Neural cell (in vitro differentiated cells): ENCODE measurements around the gene FSD1L. TPM values are rescaled to one million over a fixed set of nuclear protein-coding genes. Genes with fewer than 3 reads are reported as not detected.

ENCODE experiments used
- H2AFZ ChIP-seq: fragments of 200-600, 300-800 bp; sonication (generic), shearing (Covaris generic); 2 replicates; pipeline ENCODE4 v1.6.0; 2014; ENCODE audit warnings: low read depth, mild to moderate bottlenecking, antibody characterized with exemption, low read length, moderate library complexity
- H3F3A ChIP-seq: fragments of 200-600 bp; shearing (Covaris generic); 2 replicates; pipeline ENCODE4 v1.6.1; 2016; ENCODE audit warnings: mild to moderate bottlenecking, moderate library complexity, mixed read lengths, antibody characterized with exemption, low read length; ENCODE audit not compliant: insufficient read depth, poor library complexity, severe bottlenecking
- H3K27ac ChIP-seq: fragments of 200-600, 300-800 bp; sonication (generic), shearing (Covaris generic); 2 replicates; pipeline ENCODE4 v1.5.1; 2014; ENCODE audit warnings: mild to moderate bottlenecking, low read length, moderate library complexity
- H3K27me3 ChIP-seq: fragments of 300-800, 200-600 bp; sonication (generic), shearing (Covaris generic); 2 replicates; pipeline ENCODE4 v1.6.0; 2014; ENCODE audit warnings: mild to moderate bottlenecking, low read depth, low read length, moderate library complexity; ENCODE audit not compliant: insufficient read depth
- H3K36me3 ChIP-seq: fragments of 300-800, 200-600 bp; sonication (generic), shearing (Covaris generic); 2 replicates; pipeline ENCODE4 v1.5.1; 2014; ENCODE audit warnings: mild to moderate bottlenecking, antibody characterized with exemption, low read length, moderate library complexity; ENCODE audit not compliant: insufficient read depth
- H3K4me2 ChIP-seq: fragments of 300-800, 200-600 bp; sonication (generic), shearing (Covaris generic); 2 replicates; pipeline ENCODE4 v1.6.0; 2014; ENCODE audit warnings: mild to moderate bottlenecking, low read length
- H3K4me3 ChIP-seq: fragments of 300-800, 200-600 bp; sonication (generic), shearing (Covaris generic); 2 replicates; pipeline ENCODE4 v1.5.1; 2014; ENCODE audit warnings: mild to moderate bottlenecking, low read length, moderate library complexity
- H3K79me2 ChIP-seq: fragments of 200-600 bp; shearing (Covaris generic); replicated peaks from 2 replicates; pipeline ENCODE4 v1.6.0; 2014; ENCODE audit warnings: mild to moderate bottlenecking, low read length, moderate library complexity; ENCODE audit not compliant: insufficient read depth
- H3K9ac ChIP-seq: fragments of 300-800, 200-600 bp; sonication (generic), shearing (Covaris generic); 2 replicates; pipeline ENCODE4 v1.6.1; 2016; ENCODE audit warnings: mild to moderate bottlenecking, low read length, mixed read lengths
- H3K9me2 ChIP-seq: fragments of 200-600 bp; shearing (Covaris generic); 2 replicates; pipeline ENCODE4 v1.6.1; 2016; ENCODE audit warnings: mild to moderate bottlenecking, low read length, mixed read lengths; ENCODE audit not compliant: insufficient read depth
- H3K9me3 ChIP-seq: fragments of 200-600, 300-800 bp; sonication (generic), shearing (Covaris generic); 2 replicates; pipeline ENCODE4 v1.6.1; 2016; ENCODE audit warnings: mild to moderate bottlenecking, mixed run types, low read length, moderate library complexity, mixed read lengths
- H4K20me1 ChIP-seq: fragments of 200-600 bp; shearing (Covaris generic); 2 replicates; pipeline ENCODE4 v1.6.1; 2016; ENCODE audit warnings: mild to moderate bottlenecking, mixed run types; ENCODE audit not compliant: insufficient read depth
- CTCF ChIP-seq: fragments of 450-650 bp; IDR thresholded peaks from 2 replicates; pipeline ENCODE4 v1.5.1; 2014; ENCODE audit warnings: antibody characterized with exemption, mild to moderate bottlenecking, moderate library complexity; ENCODE audit not compliant: poor library complexity, severe bottlenecking
- EP300 ChIP-seq: fragments of 450-650 bp; conservative IDR thresholded peaks from 2 replicates; pipeline ENCODE4 v1.6.1; 2014; ENCODE audit warnings: antibody characterized with exemption, mild to moderate bottlenecking, moderate library complexity; ENCODE audit not compliant: poor library complexity, severe bottlenecking
- EZH2 ChIP-seq: fragments of 200-600, 300-800 bp; shearing (Covaris generic), sonication (generic); IDR thresholded peaks from 2 replicates; pipeline ENCODE4 v1.6.1; 2014; ENCODE audit warnings: antibody characterized with exemption, low read length, borderline replicate concordance, mild to moderate bottlenecking; ENCODE audit not compliant: insufficient read depth, poor library complexity, severe bottlenecking
- MXI1 ChIP-seq: fragments of 450-650 bp; conservative IDR thresholded peaks from 2 replicates; pipeline ENCODE4 v1.6.1; 2014; ENCODE audit warnings: antibody characterized with exemption, mild to moderate bottlenecking; ENCODE audit not compliant: poor library complexity, severe bottlenecking
- POLR2AphosphoS5 ChIP-seq: IDR thresholded peaks from 2 replicates; pipeline ENCODE4 v1.6.1; 2012
- RAD21 ChIP-seq: fragments of 450-650 bp; conservative IDR thresholded peaks from 2 replicates; pipeline ENCODE4 v1.6.1; 2014; ENCODE audit warnings: antibody characterized with exemption, mild to moderate bottlenecking, moderate library complexity
- REST ChIP-seq: IDR thresholded peaks from 2 replicates; pipeline ENCODE4 v1.6.1; 2012; ENCODE audit warnings: borderline replicate concordance
- SMC3 ChIP-seq: fragments of 450-650 bp; conservative IDR thresholded peaks from 2 replicates; pipeline ENCODE4 v1.6.1; 2014; ENCODE audit warnings: antibody characterized with exemption, mild to moderate bottlenecking, moderate library complexity; ENCODE audit not compliant: poor library complexity
- TAF1 ChIP-seq: IDR thresholded peaks from 2 replicates; pipeline ENCODE4 v1.6.1; 2012; ENCODE audit warnings: low read depth
- polyA plus RNA-seq: library from polyadenylated mRNA; depleted of rRNA; stranded (reverse); fragments of >200 nt; gene quantifications from 2 replicates; pipeline ENCODE4 v1.2.3, GENCODE V29; 2014

The FSD1L gene
- polyA plus RNA-seq, 1 donor from 2014 or later = 42.8 TPM

- Histone ChIP-seq H3K9me2 (no peaks in the 10 kb centered on the region), H3K9ac (no peak overlapping the region), H3K27ac (no peak overlapping the region), H3K9me3 (no peaks in the 10 kb centered on the region), H3K4me2 (no peak overlapping the region), H3K4me3 (no peak overlapping the region), H3K36me3 (no peaks in the 10 kb centered on the region), H3K27me3 (no peaks in the 10 kb centered on the region), H3F3A (no peaks in the 10 kb centered on the region), H4K20me1 (no peaks in the 10 kb centered on the region), H3K79me2 (no peaks in the 10 kb centered on the region), H2AFZ (no peak overlapping the region)
- no peak for TF ChIP-seq SMC3
- TF ChIP-seq EZH2 = no peak
- TF ChIP-seq CTCF = no peak
- TF ChIP-seq MXI1 = no peak
- no peak for TF ChIP-seq EP300
- TF ChIP-seq POLR2AphosphoS5 = no peak
- no peak for TF ChIP-seq REST
- TF ChIP-seq TAF1 = no peak
- no peak for TF ChIP-seq RAD21
Observed at GRCh38 chr9:105479846-105480245, 32.0 kb downstream of the FSD1L start.

- no peaks in the 10 kb centered on the region for H4K20me1 ChIP-seq
- no peak overlapping the region for H3K4me3 ChIP-seq
- TF ChIP-seq SMC3 (no peak), MXI1 (no peak), REST (no peak), POLR2AphosphoS5 (no peak), EZH2 (no peak), TAF1 (no peak), RAD21 (no peak), EP300 (no peak), CTCF (no peak)
- no peak overlapping the region for H3K27ac ChIP-seq
- no peak overlapping the region for H2AFZ ChIP-seq
- H3K4me2 ChIP-seq = no peak overlapping the region
- no peaks in the 10 kb centered on the region for H3K9me3 ChIP-seq
- H3K9me2 ChIP-seq = no peaks in the 10 kb centered on the region
- H3K79me2 ChIP-seq = no peaks in the 10 kb centered on the region
- H3K9ac ChIP-seq = no peak overlapping the region
- H3F3A ChIP-seq = no peaks in the 10 kb centered on the region
- H3K27me3 ChIP-seq = no peaks in the 10 kb centered on the region
- peaks cover 6% of the 10 kb centered on the region for H3K36me3 ChIP-seq
Observed at GRCh38 chr9:105483618-105484017, 35.8 kb downstream of the FSD1L start.
